Activated naive CD8-positive, alpha-beta T cell treated with anti-CD3 and anti-CD28 coated beads, Interleukin-2, amount 10 ng/mL, durations not matched to agents 7 days and 5 days (primary cell): ENCODE data around the gene B4GALT6. TPM values are rescaled to one million over a fixed set of nuclear protein-coding genes. Genes with fewer than 3 reads are reported as not detected.

Experiments
- ATAC-seq: fragments of 150-1000 bp; cut with Tn5 transposase; one replicate; pipeline ENCODE4 v1.10.0; 2021; ENCODE audit warnings: low read depth, moderate library complexity
- POLR2A ChIA-PET: fragments of 350-600 bp; sonication (Branson Sonifier 250); formaldehyde crosslinking; loops from one replicate; lab custom pipeline; 2021; ENCODE audit warnings: antibody characterized with exemption; lab: Charles Lee
- DNase-seq: peaks from one replicate; pipeline ENCODE4 v3.0.0; 2021
- H3K27ac Mint-ChIP-seq: one replicate; pipeline ENCODE4 v1.8.0; 2022; ENCODE audit warnings: mild to moderate bottlenecking, mixed read lengths
- H3K27me3 Mint-ChIP-seq: one replicate; pipeline ENCODE4 v1.8.0; 2022; ENCODE audit warnings: mild to moderate bottlenecking, moderate library complexity, mixed read lengths
- H3K36me3 Mint-ChIP-seq: one replicate; pipeline ENCODE4 v1.8.0; 2021; ENCODE audit warnings: mild to moderate bottlenecking, mixed read lengths
- H3K4me1 Mint-ChIP-seq: one replicate; pipeline ENCODE4 v1.8.0; 2021; ENCODE audit warnings: mixed read lengths
- H3K4me3 Mint-ChIP-seq: one replicate; pipeline ENCODE4 v1.8.0; 2022; ENCODE audit warnings: mild to moderate bottlenecking, moderate library complexity, mixed read lengths
- H3K9me3 Mint-ChIP-seq: one replicate; pipeline ENCODE4 v1.8.0; 2021; ENCODE audit warnings: mixed read lengths
- total RNA-seq, 2 experiments: library from RNA; stranded (reverse); gene quantifications; one replicate each; pipeline ENCODE4 v1.2.3, GENCODE V29; 2021

B4GALT6 gene
- total RNA-seq, 2 experiments from 2014 or later: 0.48 to 0.58 TPM

DNA sequence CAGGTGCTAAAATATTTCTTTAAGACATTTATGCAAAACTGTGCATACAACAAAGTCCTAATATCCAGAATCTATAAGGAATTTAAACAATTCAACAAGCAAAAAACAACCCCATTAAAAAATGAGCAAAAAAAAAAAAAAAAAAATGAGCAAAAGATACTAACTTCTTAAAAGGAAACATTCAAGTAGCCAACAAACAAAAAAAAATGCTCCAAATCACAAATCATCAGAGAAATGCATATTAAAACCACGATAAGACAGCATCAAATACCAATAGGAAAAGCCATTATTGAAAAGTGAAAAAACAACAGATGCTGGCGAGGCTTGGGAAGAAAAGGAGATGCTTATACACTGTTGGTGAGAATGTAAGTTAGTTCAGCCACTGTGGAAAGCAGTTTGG, 34.9 kb downstream of the B4GALT6 start:
- Mint-ChIP-seq H3K27ac (no peak overlapping the region), H3K9me3 (no peaks in the 10 kb centered on the region), H3K36me3 (no peaks in the 10 kb centered on the region), H3K27me3 (peaks cover 26% of the 10 kb centered on the region), H3K4me1 (peaks cover 18% of the 10 kb centered on the region), H3K4me3 (no peak overlapping the region)
- no peak for ATAC-seq
- POLR2A ChIA-PET: no interaction called here
- DNase-seq: no peak

DNA sequence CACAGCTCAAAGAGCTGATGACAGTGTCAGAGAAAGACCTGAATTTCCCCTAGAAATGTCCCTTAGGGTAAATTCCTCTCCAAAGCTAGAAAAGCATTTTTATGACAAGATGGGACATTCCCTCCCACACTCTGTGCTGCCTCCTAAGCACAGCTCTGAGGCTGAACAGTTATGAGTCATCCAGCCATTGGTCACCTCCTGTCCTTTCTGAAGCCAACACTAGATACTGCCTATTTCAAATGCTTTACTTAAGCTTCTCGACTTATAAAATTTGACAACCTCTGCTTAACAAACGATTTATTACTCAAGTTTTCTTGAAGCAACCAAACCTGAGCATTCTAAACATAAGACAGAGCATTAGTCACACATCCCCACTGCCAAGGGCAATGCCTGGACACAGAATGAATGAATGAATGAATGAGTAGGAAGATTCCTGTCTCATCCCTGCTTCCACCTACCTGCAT, 35.4 kb downstream of the B4GALT6 start:
- Mint-ChIP-seq H3K36me3 (no peaks in the 10 kb centered on the region), H3K9me3 (no peaks in the 10 kb centered on the region), H3K27me3 (peaks cover 26% of the 10 kb centered on the region), H3K27ac (no peak overlapping the region), H3K4me1 (peaks cover 18% of the 10 kb centered on the region), H3K4me3 (no peak overlapping the region)
- POLR2A ChIA-PET: no interaction called here
- DNase-seq: no peak
- no peak for ATAC-seq

DNA sequence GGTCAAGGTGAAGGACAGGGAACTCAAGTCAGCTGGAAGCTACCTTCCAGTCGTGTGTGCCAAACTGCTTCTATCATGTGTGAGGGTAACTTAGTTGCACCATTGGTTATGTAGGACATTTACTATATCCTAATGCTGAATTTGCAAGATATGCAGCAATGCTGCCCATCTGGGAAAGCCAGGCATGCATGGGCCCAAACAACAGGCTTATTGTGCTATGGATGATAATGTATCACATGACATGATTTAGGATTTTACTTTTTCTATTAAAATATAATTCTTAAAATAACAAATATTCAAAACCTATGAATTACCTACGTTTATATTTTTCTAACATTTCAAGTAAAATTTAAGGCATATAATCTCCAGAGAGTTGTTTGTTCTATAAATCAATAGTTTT, 35.9 kb downstream of the B4GALT6 start:
- H3K4me3 Mint-ChIP-seq: no peak overlapping the region
- no peak for ATAC-seq
- POLR2A ChIA-PET: no interaction called here

DNA sequence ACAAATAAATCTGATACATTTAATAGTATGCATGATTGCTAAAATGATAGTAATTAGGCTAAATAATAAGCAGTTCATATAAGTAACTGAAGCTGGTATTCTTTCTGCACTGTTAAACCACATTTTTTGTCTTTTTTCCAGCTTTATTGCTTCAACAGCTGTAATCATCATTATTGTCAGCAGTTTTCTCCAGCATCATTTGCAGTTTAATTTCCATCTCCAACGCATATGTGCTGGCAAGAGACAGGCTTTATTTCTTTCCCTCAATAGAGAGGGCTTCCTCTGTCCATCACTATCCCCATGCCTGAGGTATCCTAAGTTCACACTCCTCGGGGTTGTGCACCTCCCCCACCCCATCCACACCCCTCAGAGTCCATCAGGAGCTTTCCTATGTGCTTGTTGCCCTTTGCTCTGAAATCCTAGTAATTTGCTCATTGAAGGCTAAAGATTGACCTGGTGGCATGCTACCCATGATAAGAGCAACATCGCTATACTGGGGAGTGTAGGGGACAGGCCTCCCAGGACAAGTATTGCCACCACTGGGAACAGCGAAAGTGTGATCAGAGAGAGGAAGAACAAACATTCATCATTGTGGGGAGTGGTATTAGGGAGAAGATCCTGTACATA, 37.1 kb downstream of the B4GALT6 start:
- Mint-ChIP-seq H3K27me3 (peaks cover 19% of the 10 kb centered on the region), H3K9me3 (no peaks in the 10 kb centered on the region), H3K36me3 (no peaks in the 10 kb centered on the region), H3K4me1 (peaks cover 13% of the 10 kb centered on the region), H3K27ac (no peak overlapping the region), H3K4me3 (no peak overlapping the region)
- no peak for ATAC-seq
- DNase-seq: no peak
- POLR2A ChIA-PET: no interaction called here

More for the DNA sequence above, 35.9 kb downstream of the B4GALT6 start:
- H3K36me3 Mint-ChIP-seq: no peaks in the 10 kb centered on the region
- no peaks in the 10 kb centered on the region for H3K9me3 Mint-ChIP-seq
- no peak for DNase-seq
- H3K27ac Mint-ChIP-seq: no peak overlapping the region
- peaks cover 18% of the 10 kb centered on the region for H3K4me1 Mint-ChIP-seq
- peaks cover 22% of the 10 kb centered on the region for H3K27me3 Mint-ChIP-seq

DNA sequence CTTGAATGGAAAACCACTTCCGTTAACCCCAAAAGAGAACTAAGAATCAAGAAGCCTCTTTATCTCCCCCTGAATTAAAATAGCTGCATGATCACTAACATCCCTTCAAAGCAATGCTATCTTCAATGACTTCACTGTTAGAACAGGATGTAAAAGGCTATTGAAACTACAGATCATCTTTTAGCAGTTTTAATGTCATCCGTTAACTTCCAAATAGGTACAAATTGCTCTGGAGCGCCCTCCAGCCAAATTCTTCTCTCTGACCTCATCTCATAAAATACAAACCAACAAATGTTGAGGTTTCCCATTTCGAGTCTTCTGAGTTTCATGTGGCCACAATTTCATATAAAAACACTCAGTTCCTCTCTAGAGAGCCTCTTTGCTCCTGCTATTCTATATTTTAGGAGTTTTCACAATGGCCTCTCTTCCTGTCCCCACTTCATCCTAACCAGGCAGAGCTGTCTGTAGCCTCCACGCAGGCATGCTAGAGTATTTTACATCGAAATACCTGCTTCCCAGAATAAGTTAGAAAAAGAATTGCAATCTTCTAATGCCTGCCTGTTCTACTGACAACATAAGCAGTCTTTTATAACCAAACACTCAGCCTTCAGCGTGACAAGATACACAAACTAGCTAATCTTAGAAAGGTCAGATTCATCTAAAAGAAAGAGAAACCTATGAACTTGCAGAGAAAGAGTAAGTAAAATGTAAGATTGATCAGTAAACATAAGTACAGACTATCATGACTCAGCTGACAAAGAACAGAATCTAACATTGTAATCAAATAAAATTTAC, 37.9 kb downstream of the B4GALT6 start:
- Mint-ChIP-seq H3K36me3 (no peaks in the 10 kb centered on the region), H3K4me3 (peak overlapping the region; percentile 20), H3K9me3 (no peaks in the 10 kb centered on the region), H3K27ac (no peak overlapping the region), H3K4me1 (peaks cover 13% of the 10 kb centered on the region), H3K27me3 (peaks cover 16% of the 10 kb centered on the region)
- no peak for DNase-seq
- POLR2A ChIA-PET: no interaction called here
- peak; percentile 26 for ATAC-seq

DNA sequence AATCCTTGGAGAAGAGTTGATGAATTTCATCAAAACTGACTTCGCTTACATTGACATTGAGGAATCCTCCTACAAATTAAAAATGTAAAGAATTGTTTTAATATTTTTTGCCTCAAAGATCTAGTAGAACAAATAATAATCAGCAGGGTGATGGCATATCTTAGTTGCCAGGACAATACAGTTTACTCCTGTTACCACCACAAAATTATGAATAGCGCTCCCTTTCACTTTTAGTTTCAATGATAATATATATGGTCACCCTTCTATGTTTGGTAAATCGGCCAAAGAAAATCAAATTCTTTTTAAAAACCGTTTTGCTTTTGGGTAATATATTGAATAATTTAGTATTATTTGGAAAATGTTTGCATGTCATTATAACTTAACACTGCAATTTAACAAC, 39.0 kb downstream of the B4GALT6 start:
- POLR2A ChIA-PET: no interaction called here

DNA sequence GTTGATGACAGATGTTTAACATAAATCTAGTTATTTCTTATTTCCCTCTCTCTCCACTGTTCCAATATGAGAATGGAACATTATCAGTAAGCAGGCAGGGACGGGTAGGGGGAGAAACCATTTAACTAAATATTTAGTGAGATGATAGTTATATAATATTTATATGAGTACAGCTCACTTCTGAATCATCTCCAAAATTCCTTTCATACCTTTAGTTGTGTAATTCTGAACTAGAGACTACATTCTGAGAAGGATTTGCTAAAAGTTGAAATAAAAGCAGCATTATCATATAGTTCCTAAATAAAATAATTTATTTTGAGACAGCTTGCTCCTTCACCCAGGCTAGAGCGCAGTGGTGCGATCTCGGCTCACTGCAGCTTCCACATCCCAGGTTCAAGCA, 41.4 kb downstream of the B4GALT6 start:
- H3K27me3 Mint-ChIP-seq: peaks cover 13% of the 10 kb centered on the region
- peaks cover 10% of the 10 kb centered on the region for H3K4me1 Mint-ChIP-seq
- H3K4me3 Mint-ChIP-seq: no peak overlapping the region
- H3K9me3 Mint-ChIP-seq: no peaks in the 10 kb centered on the region
- POLR2A ChIA-PET: no interaction called here
- ATAC-seq (no peak), DNase-seq (no peak)
- no peaks in the 10 kb centered on the region for H3K36me3 Mint-ChIP-seq
- H3K27ac Mint-ChIP-seq: no peak overlapping the region

More for the DNA sequence above, 39.0 kb downstream of the B4GALT6 start:
- DNase-seq (no peak), ATAC-seq (no peak)
- no peak overlapping the region for H3K27ac Mint-ChIP-seq
- H3K27me3 Mint-ChIP-seq: peaks cover 14% of the 10 kb centered on the region
- no peaks in the 10 kb centered on the region for H3K9me3 Mint-ChIP-seq
- no peaks in the 10 kb centered on the region for H3K36me3 Mint-ChIP-seq
- no peak overlapping the region for H3K4me3 Mint-ChIP-seq
- H3K4me1 Mint-ChIP-seq: peaks cover 12% of the 10 kb centered on the region

DNA sequence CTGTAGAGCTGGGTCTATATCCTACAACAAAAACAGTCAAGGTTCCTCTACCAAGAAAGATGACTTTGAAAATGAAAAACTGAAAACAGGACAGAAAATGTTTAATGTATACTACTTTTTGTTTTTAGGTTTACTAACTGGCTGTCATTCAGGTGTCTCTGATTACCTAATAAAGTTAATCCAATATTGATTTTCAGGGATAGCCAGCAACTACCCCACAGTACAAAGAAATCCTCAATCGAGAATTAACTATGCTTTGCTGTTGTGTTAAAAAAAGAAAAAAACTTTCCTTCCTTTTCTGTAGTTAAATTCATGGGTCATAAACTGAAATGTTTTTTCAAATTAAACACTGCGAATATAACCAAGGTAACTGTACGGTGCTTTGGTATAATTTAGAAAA, 46.9 kb downstream of the B4GALT6 start:
- DNase-seq: no peak
- Mint-ChIP-seq H3K4me1 (peaks cover 11% of the 10 kb centered on the region), H3K27ac (no peak overlapping the region), H3K36me3 (no peaks in the 10 kb centered on the region), H3K4me3 (no peak overlapping the region), H3K9me3 (no peaks in the 10 kb centered on the region), H3K27me3 (peaks cover 10% of the 10 kb centered on the region)
- ATAC-seq: no peak
- POLR2A ChIA-PET: no interaction called here

DNA sequence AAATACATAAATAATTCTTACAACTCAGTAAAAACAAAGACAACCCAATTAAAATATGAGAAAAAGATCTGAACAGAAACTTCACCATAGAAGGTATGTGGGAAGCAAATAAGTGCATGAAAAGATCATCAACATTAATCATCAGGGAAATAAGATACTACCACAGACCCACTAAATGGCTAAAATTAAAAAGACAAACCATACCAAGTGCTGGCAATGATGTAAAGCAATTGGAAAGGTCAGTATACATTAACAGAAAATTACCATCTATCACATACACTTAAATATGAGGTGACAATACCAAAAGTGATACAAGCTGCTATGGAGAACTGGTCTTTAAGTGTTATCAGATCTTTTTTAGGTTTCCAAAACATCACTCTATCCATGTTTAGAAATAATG, 48.0 kb downstream of the B4GALT6 start:
- H3K4me1 Mint-ChIP-seq: peaks cover 11% of the 10 kb centered on the region
- no peak overlapping the region for H3K27ac Mint-ChIP-seq
- POLR2A ChIA-PET: no interaction called here
- DNase-seq (no peak), ATAC-seq (no peak)
- no peak overlapping the region for H3K4me3 Mint-ChIP-seq
- no peaks in the 10 kb centered on the region for H3K36me3 Mint-ChIP-seq
- no peaks in the 10 kb centered on the region for H3K9me3 Mint-ChIP-seq
- H3K27me3 Mint-ChIP-seq: peaks cover 10% of the 10 kb centered on the region

DNA sequence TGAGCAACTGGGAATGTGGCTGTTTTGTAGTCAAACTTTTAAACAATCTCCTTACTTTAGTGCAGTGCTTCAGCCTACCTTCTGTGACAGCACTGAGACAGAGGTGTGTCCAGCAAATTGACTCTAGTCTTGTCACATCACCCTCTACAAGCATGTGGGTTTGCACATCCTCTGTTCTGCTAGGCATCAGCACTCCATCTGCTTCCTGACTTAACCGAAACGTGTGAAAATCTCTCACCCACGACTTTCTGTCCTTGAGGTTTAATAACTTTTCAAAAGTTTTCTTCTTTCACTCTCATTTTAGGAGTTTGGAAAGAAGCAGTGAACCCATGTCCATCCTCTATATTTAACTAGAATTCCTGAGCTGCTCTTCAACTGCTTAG, 50.1 kb downstream of the B4GALT6 start:
- peaks cover 11% of the 10 kb centered on the region for H3K4me1 Mint-ChIP-seq
- no peak overlapping the region for H3K4me3 Mint-ChIP-seq
- no peak overlapping the region for H3K27ac Mint-ChIP-seq
- POLR2A ChIA-PET: no interaction called here
- H3K9me3 Mint-ChIP-seq: no peaks in the 10 kb centered on the region
- H3K27me3 Mint-ChIP-seq: peaks cover 6% of the 10 kb centered on the region
- DNase-seq: no peak
- no peaks in the 10 kb centered on the region for H3K36me3 Mint-ChIP-seq
- ATAC-seq: peak; percentile 88

DNA sequence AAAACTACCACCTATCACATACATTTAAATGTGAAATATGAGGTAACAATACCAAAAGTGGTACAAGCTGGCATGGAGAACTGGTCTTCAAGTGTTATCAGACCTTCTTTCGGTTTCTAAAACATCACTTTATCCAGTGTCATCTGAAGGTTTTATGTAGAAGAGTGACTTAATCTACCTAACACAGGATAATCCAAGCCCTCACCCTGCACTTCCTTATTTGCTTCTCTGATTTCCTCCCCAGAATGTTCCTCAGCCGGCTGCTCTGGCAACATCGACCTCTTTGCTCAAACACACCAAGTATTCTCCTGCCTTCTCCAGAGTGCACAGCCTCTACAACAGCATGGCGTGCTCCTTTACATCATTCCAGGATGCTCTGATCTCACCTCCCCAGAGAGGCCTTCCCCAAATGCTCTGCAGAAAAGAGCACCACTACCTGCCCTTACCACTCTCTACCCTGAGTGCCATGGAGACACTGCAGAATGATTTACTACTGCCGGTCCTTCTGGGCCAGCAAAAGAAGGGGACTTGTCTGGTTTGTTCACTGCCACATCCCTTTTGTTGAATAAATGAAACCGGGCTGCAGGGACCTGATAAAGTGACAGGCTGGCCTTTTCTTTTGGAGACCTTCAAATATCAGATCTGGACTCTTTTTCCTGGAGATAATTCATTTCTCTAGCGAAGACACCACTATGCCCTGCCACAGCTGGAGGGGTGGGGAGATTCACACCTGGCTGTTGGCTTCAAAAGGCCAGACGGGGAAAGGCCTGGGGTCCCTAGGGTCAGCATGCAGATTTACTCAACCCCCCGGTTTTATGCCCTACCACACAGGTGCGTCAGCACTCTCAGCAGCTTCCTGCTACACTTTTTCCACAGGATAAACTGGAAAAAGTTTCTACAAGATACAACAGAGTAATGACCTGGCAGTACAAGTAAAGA, 50.7 kb downstream of the B4GALT6 start:
- Mint-ChIP-seq H3K27ac (no peak overlapping the region), H3K4me1 (peaks cover 11% of the 10 kb centered on the region), H3K4me3 (no peak overlapping the region), H3K27me3 (peaks cover 3% of the 10 kb centered on the region), H3K36me3 (no peaks in the 10 kb centered on the region), H3K9me3 (no peaks in the 10 kb centered on the region)
- DNase-seq (no peak), ATAC-seq (no peak)
- POLR2A ChIA-PET: no interaction called here

DNA sequence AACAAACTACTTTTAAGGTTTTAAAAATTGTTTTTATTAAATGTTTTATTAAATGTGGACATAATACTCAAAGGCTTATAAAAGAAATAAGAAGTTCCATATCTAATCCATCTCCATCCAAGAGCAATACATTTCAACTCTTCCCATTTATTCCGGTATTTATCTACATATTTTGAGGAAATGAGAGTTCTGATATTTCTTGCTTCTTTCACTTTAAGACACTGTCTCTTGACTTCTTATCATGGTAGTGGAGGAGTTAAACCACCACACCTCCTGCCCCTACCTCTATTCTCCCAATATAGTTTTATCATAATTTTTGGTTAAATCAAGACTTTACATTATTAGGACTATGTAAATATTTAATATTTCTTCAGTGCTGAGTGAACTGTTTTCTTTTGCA, 52.0 kb downstream of the B4GALT6 start:
- ATAC-seq (no peak), DNase-seq (no peak)
- POLR2A ChIA-PET: no interaction called here
- Mint-ChIP-seq H3K4me3 (no peak overlapping the region), H3K9me3 (no peaks in the 10 kb centered on the region), H3K36me3 (no peaks in the 10 kb centered on the region), H3K27ac (no peak overlapping the region), H3K4me1 (peaks cover 11% of the 10 kb centered on the region), H3K27me3 (peaks cover 3% of the 10 kb centered on the region)

DNA sequence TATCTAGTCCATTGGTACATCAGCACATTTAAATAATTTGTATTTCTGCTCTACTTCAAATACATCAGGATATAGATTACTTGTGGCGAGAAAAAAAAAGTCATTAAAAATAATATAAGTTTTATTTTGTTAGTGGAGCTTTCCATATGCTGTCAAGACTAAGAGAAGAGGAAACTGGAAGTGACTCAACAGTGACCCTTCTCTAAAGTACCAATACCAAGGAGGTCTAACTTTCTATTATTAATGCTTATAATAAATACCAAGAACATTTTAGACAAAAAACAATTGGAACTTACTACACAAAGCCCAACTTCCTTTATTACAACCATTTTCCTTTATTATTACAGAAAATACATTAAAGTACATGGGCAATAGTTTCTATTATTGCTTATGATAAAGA, 52.9 kb downstream of the B4GALT6 start:
- POLR2A ChIA-PET: no interaction called here
- H3K9me3 Mint-ChIP-seq: no peaks in the 10 kb centered on the region
- no peak overlapping the region for H3K4me3 Mint-ChIP-seq
- H3K4me1 Mint-ChIP-seq: peaks cover 11% of the 10 kb centered on the region
- no peak overlapping the region for H3K27ac Mint-ChIP-seq
- H3K36me3 Mint-ChIP-seq: no peaks in the 10 kb centered on the region
- DNase-seq: no peak
- no peak for ATAC-seq
- peaks cover 3% of the 10 kb centered on the region for H3K27me3 Mint-ChIP-seq
